Activated CD8-positive, alpha-beta memory T cell treated with anti-CD3 and anti-CD28 coated beads for 48 hours (primary cell): Measurements from ENCODE around the gene OPN4.

Experiments used
- DNase-seq, 3 experiments: peaks; one replicate each; pipeline ENCODE4 v3.0.0-alpha.2; 2020; ENCODE audit warnings: low read depth in 2 of 3, low spot score in 2 of 3

Gene OPN4

DNA sequence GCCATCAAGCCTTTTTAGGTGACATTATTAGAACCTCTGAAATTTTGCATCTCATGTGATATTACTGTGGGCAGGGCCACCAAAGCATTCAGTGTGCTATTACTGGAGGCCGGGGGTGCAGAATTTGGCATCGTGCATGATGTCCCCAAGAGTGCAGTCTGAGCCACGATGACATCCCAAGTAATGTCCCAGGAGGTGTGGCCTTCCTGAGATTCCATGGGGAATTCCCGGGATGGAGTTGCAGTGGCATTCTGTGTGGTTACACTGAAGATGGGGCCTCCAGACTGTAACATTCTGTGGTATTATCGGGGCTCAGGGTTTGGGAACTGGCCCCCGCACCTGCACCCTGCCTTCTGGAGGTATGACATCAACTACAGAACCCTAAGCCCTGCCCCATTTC, 23.0 kb downstream of the OPN4 start:
- no peak for DNase-seq

- no peak for DNase-seq
These were observed 24.8 kb downstream of the OPN4 start for GRCh38 chr10:86678999-86679792.

DNA sequence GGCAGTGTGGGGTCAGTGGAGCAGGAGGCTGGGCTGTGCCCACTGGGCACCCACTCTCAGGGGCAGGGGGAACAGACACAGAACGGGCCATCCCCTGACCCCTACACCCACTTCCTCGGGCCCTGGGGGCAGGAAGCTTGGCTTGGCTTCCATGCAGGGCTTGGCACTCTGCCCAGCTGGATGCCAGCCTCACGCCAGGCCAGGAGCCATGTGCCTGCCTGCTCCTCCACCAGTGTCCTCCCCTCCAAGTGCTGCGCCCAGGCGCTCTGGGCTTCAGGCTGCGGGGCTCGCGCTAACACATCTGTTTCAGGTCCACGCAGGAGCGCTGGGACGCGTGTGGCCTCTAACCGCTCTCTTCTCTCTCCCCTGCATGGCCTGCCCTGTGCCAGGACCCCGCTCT, 26.7 kb downstream of the OPN4 start:
- DNase-seq = no peak

DNA sequence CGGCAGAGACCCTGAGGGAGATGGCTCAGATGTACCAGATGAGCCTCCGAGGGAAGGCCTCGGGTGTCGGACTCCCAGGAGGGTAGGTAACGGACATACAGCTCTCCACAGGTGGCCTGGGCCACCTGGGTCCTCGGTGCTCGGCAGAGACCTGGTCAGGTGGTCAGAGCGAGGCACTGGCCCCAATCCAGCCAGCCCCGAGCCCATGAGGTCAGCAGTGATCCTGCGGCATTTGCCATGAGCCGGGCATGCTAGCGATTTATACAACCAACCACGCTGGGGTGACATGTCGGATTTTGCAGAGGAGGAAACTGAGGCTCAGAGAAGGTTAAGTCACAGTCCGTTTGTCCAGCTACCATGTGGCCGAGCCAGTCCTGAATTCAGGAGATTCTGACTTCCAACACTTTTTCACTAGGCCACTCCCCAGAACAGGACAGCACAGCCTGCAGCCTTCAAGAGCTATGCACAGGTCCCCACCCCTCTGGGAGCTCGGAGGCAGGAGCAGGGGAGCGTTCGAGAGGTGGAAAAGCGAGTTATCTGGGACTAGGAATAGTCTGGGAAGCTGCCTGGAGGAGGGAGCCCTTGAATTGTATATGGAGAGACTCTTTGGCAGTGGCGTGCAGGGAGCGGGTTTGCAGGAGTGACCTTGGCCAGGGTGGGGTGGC, 27.5 kb downstream of the OPN4 start:
- DNase-seq = no peak

GRCh38 chr10:86682675-86683074, 28.3 kb downstream of the OPN4 start:
- DNase-seq = no peak

DNA sequence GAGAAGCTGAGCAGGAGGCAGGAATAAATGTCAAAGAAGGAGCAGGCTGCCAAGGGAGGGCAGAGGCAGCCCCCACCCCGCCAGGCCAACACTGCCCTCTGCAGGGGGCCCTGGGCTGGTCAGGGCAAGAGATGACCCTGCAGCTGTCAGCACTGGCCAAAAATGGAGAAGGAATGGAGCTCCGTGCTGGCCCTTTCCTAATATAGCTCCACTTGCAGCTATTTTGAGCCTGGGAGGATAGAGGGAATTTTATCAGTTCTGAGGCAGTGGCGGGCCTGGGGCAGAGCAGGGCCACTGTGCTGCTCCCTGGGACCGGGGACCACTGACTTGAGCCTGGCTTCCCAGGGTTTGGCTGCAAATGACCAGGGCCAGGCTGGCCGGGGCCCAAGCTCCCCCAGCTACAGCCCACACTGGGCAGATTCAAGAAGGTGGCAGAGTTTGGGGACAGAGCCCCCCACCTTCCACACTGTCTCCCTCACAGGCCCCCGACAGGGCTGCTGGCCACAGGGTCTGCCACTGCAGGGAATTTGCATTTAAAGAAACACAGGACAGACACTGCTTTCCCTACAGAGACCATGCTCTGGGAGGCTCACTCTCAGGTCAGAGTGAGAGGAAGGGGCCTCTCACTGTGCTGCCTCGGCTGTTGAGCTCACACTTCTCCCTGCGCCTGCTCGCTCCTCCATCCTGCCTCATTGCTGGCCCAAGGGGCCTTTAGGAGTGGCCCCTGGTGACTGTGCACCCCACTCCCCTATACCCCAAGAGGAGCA, 30.2 kb downstream of the OPN4 start:
- DNase-seq = no peak

DNA sequence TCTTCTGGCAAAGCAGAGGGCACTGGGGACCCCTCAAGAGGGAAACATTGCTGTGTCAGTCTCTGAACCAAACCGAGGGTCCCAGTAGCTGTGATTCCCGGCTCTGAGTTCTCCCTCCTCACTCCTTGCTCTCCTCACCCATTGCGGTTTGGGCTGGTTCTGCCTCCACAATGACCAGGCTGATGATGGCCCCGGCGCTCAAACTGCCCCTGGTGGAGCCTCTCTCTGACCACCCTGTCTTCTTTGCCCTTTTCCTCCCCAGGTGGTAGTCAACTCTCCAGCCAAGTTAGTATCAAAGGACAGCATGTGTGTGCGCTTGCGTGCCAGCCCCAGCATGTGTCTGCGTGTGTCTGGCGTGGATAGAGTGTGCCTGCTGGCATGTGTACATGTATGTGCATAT, 31.1 kb downstream of the OPN4 start:
- no peak for DNase-seq

DNA sequence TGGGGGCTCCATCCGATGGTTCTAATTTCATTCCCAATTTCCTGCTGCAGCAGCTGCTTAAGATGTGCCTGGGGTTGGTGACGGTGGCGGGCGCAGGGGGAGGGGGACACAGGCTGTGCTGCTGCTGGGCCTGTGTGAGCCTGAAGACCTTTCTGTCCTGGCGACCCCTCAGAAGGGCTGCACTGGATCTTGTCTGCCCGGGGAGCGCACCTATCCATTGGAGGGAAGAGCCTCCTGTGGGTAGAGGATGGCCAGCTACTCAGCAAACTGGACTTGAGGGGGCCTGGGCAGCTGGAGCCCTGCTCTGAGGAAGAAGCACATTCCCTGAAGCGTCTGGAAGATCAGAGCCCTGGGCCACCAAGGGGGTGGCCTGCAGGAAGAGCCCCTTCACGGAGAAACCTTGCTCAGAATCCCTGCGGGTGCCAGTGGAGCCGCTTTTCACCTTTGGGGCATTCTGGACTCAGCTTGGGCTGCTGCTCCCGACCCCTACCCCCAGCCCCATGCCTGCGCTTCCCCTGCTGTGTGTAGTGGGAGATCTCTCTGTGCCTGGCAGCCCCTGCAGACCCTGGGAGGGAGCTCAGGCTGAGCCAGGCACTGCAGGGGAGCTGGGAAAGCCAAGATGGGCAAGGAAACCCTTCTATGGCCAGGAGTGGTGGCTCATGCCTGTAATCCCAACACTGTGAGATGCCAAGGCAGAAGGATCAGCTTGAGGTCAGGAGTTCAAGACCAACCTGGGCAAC, 31.7 kb downstream of the OPN4 start:
- no peak for DNase-seq

GRCh38 chr10:86686972-86687371, 32.6 kb downstream of the OPN4 start:
- DNase-seq = no peak

- no peak for DNase-seq
These were observed 33.4 kb downstream of the OPN4 start for GRCh38 chr10:86687750-86688149.

DNA sequence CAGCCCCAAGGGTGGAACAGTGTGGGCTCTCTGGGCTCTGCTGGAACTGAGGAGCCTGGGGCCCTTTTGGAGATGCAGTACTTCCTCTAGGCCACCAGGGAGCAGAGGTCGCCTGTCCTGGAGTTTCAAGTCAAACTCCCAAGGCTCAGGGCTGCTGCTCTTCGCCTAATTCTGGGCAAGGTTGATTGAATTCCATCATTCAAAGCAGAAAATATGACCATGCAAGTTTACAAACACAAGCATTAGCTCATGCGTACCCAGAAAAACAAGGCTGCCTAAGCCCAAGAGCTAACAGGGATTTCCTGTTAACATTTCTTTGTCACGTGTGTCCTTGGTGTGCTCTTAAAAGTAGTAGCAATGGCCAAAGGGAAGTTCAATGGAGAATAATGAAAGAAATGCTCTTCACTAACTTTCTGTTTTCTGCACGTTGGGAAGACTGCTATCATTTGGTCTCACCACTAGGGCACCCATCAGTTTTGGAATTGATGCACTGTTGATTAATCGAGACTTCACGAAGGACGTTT, 34.1 kb downstream of the OPN4 start:
- peak in 1 of 3 experiments; percentile 26 for DNase-seq

GRCh38 chr10:86689146-86689545, 34.8 kb downstream of the OPN4 start:
- no peak for DNase-seq

DNA sequence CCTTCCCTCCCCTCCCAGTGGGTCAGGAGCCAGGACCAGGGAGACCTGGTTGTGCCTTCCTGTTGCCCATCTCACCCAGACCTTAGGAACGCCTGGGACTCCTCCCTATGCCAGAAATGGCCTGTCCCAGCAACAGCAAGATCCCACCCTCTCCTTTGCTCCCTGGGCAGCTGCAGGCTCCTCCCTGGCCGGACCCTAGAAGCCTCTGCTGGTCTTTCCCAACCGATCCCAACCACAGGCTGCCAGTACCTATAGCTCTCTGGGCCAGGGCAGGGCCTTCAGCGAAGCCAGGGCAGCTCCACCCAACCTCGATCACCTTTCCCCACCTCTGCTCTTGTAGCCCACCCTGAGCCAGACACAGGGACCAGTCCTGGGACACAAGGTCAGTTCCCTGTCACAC, 35.9 kb downstream of the OPN4 start:
- no peak for DNase-seq

GRCh38 chr10:86690657-86691084, 36.3 kb downstream of the OPN4 start:
- no peak for DNase-seq

DNA sequence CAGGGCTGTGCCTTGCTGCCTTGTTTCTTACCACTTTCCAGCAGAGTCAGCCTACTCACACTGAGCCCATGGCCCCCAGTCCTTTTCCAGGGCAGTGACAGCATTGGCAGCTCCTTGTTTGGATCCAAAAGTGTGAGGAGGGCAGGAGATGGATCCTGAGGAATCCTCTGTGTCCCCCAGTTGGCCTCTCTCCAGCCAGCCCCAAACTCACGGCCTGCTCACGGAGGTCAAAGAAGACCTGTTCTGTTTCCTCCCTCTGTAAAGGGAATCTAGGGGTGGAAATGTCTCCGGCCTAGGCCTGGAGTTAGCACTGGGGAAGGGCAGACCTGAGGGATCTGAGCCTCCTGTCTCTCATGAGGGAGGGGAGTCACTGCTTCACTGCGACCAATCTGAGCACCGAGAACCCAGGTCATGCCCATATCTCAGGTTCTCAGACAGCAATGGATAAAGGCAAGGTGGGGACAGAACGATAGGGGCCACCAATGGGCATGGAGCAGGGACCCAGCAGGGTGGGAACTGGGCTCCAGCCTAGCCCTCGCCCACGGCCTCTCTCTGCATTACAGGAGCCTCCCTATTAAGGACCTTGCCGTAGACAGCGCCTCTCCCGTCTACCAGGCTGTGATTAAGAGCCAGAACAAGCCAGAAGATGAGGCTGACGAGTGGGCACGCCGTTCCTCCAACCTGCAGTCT, 37.1 kb downstream of the OPN4 start:
- no peak for DNase-seq

- no peak for DNase-seq
These were observed 37.7 kb downstream of the OPN4 start for GRCh38 chr10:86692023-86692514.

- DNase-seq = no peak
These were observed 38.3 kb downstream of the OPN4 start for GRCh38 chr10:86692664-86693063.

DNA sequence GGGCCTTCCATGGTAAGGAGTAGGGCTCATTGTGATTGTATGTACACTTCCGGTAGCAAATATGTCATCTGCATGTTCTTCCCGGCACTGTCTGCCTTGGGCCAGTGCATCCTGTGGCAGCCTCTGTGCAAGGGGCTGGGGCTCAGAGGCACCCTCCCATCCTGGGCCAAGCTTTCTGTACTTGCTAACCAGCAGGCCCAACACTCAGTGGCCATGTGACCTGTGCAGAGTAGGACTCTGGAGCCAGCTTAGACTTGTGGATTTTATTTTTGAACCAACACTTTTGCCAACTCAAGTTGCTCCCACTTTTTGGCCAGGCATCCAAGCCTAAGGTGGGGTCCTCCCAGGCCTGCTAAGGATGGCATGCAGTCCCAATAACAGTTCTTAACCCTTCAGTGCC, 38.9 kb downstream of the OPN4 start:
- DNase-seq = no peak

DNA sequence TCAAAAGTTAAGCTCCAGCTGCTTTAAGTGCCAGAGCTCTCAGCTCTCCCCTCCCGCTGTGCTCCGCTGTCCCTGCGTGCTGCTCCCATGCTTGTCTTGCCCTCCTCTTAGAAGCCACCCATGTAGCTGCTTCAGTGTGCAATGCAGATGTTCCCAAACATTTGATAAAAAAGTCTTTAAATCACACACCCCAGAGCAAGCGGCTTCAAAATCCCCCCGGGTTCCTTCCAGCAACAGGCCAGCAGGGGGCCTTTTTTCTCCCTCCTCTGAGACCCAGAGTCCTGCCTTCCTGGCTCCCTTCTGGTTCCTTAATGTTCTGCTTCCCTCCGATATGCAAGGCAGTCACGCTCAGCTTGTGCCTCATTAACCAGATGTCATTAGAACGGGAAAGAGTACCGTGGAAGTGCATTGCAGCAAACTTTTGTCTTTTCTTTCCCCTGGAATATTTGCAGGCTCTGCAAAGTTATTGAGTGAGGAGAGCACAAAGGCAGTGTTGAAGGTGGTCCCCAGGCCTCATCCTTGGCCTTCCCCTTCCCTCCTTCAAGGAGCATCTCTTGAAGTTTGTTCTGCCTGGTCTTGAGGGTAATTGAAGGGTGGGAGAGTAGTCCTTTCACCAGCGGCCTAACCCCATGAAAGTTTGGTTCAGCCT, 39.5 kb downstream of the OPN4 start:
- DNase-seq = peak in 1 of 3 experiments; percentile 18
